B cell (primary cell): Measurements from ENCODE around the gene PCSK4. TPM values are rescaled to one million over a fixed set of nuclear protein-coding genes. Genes with fewer than 3 reads are reported as not detected.
A peak's percentile ranks its signal among the peaks of the same experiment; 100 is the strongest.

Experiments
- ATAC-seq: fragments of 200-7000 bp; cut with Tn5 transposase; one replicate; pipeline ENCODE4 v1.10.0; 2021; ENCODE audit warnings: low read depth, mild to moderate bottlenecking, moderate number of reproducible peaks, moderate library complexity
- CTCF ChIA-PET: fragments of 350-600 bp; sonication (Branson Sonifier 250); formaldehyde crosslinking; loops from one replicate; lab custom pipeline; 2021; ENCODE audit warnings: antibody characterized with exemption, inconsistent platforms; lab: Charles Lee
- POLR2A ChIA-PET: fragments of 350-600 bp; sonication (Branson Sonifier 250); formaldehyde crosslinking; loops from one replicate; lab custom pipeline; 2021; ENCODE audit warnings: antibody characterized with exemption; lab: Charles Lee
- DNase-seq: peaks from one replicate; pipeline ENCODE4 v3.0.0; 2013
- H2AFZ ChIP-seq: 2 replicates; pipeline ENCODE4 v1.6.1; 2012; ENCODE audit warnings: mild to moderate bottlenecking, low read depth, low read length; ENCODE audit not compliant: insufficient read depth, poor library complexity, severe bottlenecking
- H3K27ac ChIP-seq, 2 donors: 1 replicate in 1 of 2; 2 replicates in 1 of 2; pipeline ENCODE4 v1.5.1; 2012 to 2013; ENCODE audit warnings: low read length in 2 of 2, mild to moderate bottlenecking in 2 of 2, moderate library complexity in 1 of 2
- H3K27me3 ChIP-seq, 4 experiments: fragments of 200-600 bp in 1 of 4; sonication (generic) in 1 of 4; replicated peaks in 1 of 4; 1 replicate in 2 of 4; 2 replicates in 2 of 4; pipeline versions ENCODE4 v1.6.1 to v1.7.0; 2013 to 2016; ENCODE audit warnings: low read length in 3 of 4, mild to moderate bottlenecking in 2 of 4, mixed read lengths in 1 of 4, moderate library complexity in 1 of 4; ENCODE audit not compliant: insufficient read depth in 4 of 4, control insufficient read depth in 3 of 4; ENCODE audit errors: control extremely low read depth in 1 of 4
- H3K36me3 ChIP-seq, 2 experiments: replicated peaks in 1 of 2; 1 replicate in 1 of 2; 2 replicates in 1 of 2; pipeline versions ENCODE4 v1.6.1 to v1.7.1; 2013; ENCODE audit warnings: low read length in 1 of 2; ENCODE audit not compliant: insufficient read depth in 2 of 2, control insufficient read depth in 1 of 2; ENCODE audit errors: control extremely low read depth in 1 of 2, extremely low read depth in 1 of 2
- H3K4me1 ChIP-seq, 2 donors: fragments of 200-600 bp in 1 of 2; sonication (generic) in 1 of 2; 1 replicate in 1 of 2; 2 replicates in 1 of 2; pipeline versions ENCODE4 v1.5.1 to v1.6.1; 2013 to 2017; ENCODE audit warnings: low read length in 2 of 2; ENCODE audit not compliant: control insufficient read depth in 2 of 2, insufficient read depth in 2 of 2
- H3K4me2 ChIP-seq: replicated peaks from 2 replicates; pipeline ENCODE3; 2012; ENCODE audit warnings: mild to moderate bottlenecking, low read depth, low read length; ENCODE audit not compliant: poor library complexity, severe bottlenecking
- H3K4me3 ChIP-seq, 5 experiments: fragments of 200-600 bp in 1 of 5; sonication (generic) in 1 of 5; 1 replicate in 3 of 5; 2 replicates in 2 of 5; pipeline versions ENCODE4 v1.5.1 to v1.7.0; 2011 to 2016; ENCODE audit warnings: low read length in 4 of 5, mild to moderate bottlenecking in 4 of 5, low read depth in 2 of 5, control low read depth in 1 of 5, moderate library complexity in 1 of 5; ENCODE audit not compliant: insufficient read depth in 1 of 5; ENCODE audit errors: control extremely low read depth in 1 of 5, extremely low read depth in 1 of 5
- H3K79me2 ChIP-seq: fragments of 200-600 bp; sonication (generic); one replicate; pipeline ENCODE4 v1.6.0; 2016; ENCODE audit warnings: low read length; ENCODE audit not compliant: control insufficient read depth, insufficient read depth
- H3K9ac ChIP-seq: fragments of 200-600 bp; sonication (generic); 2 replicates; pipeline ENCODE4 v1.6.1; 2017; ENCODE audit warnings: mild to moderate bottlenecking, low read length, moderate library complexity
- H3K9me3 ChIP-seq, 3 donors: one replicate each; pipeline versions ENCODE4 v1.6.1 to v1.7.1; 2013; ENCODE audit warnings: low read length in 2 of 3; ENCODE audit not compliant: control insufficient read depth in 2 of 3, insufficient read depth in 1 of 3; ENCODE audit errors: control extremely low read depth in 1 of 3
- H4K20me1 ChIP-seq: 2 replicates; pipeline ENCODE4 v1.6.0; 2012; ENCODE audit warnings: mild to moderate bottlenecking, low read length; ENCODE audit not compliant: insufficient read depth, control insufficient read depth, poor library complexity, severe bottlenecking
- H3K27ac Mint-ChIP-seq: one replicate; pipeline ENCODE4 v1.8.0; 2021; ENCODE audit warnings: mixed read lengths
- H3K27me3 Mint-ChIP-seq: one replicate; pipeline ENCODE4 v1.8.0; 2021; ENCODE audit warnings: mixed read lengths
- H3K4me1 Mint-ChIP-seq: one replicate; pipeline ENCODE4 v1.8.0; 2021; ENCODE audit warnings: mixed read lengths
- H3K4me3 Mint-ChIP-seq: one replicate; pipeline ENCODE4 v1.8.0; 2021; ENCODE audit warnings: mixed read lengths
- H3K9me3 Mint-ChIP-seq: one replicate; pipeline ENCODE4 v1.8.0; 2022; ENCODE audit warnings: mixed read lengths; ENCODE audit not compliant: insufficient read depth
- EZH2 ChIP-seq: IDR thresholded peaks from 2 replicates; pipeline ENCODE4 v1.6.1; 2012; ENCODE audit warnings: borderline replicate concordance, low read depth, mild to moderate bottlenecking, moderate library complexity, low read length; ENCODE audit not compliant: insufficient read depth, poor library complexity, severe bottlenecking
- whole genome bisulfite sequencing: methylation state at CpG from one replicate; pipeline ENCODE4 v1.1.5; 2013; ENCODE audit warnings: missing lambda C conversion rate; ENCODE audit not compliant: insufficient coverage; 5-methylcytosine and 5-hydroxymethylcytosine counted together
- intact Hi-C: fragments of 100-400 bp; cut with micrococcal nuclease; formaldehyde crosslinking; loops from one replicate; pipeline ENCODE4 v1.10.0; 2022
- polyA plus RNA-seq: library from polyadenylated mRNA; depleted of rRNA; stranded (reverse); fragments of >200 nt; gene quantifications from 2 replicates; pipeline ENCODE4 v1.2.3, GENCODE V29; 2012
- total RNA-seq, 2 donors: library from RNA; stranded (reverse); fragments of 120-200 nt in 1 of 2; gene quantifications; 1 replicate in 1 of 2; 2 replicates in 1 of 2; pipeline versions ENCODE4 v1.2.3 to v1.2.4, GENCODE V29; 2013 to 2022
- TF ChIP-seq, protein P1 (sequence below): fragments of 200-600 bp; IDR thresholded peaks from one replicate; pipeline ENCODE4 v1.8.0; 2022; ENCODE audit warnings: antibody characterized with exemption, mild to moderate bottlenecking

PCSK4 gene
- total and polyA plus RNA-seq, 2 donors (not counting 1 experiment from before 2014, with no cell fraction given), result 1.1 to 1.3 TPM

DNA sequence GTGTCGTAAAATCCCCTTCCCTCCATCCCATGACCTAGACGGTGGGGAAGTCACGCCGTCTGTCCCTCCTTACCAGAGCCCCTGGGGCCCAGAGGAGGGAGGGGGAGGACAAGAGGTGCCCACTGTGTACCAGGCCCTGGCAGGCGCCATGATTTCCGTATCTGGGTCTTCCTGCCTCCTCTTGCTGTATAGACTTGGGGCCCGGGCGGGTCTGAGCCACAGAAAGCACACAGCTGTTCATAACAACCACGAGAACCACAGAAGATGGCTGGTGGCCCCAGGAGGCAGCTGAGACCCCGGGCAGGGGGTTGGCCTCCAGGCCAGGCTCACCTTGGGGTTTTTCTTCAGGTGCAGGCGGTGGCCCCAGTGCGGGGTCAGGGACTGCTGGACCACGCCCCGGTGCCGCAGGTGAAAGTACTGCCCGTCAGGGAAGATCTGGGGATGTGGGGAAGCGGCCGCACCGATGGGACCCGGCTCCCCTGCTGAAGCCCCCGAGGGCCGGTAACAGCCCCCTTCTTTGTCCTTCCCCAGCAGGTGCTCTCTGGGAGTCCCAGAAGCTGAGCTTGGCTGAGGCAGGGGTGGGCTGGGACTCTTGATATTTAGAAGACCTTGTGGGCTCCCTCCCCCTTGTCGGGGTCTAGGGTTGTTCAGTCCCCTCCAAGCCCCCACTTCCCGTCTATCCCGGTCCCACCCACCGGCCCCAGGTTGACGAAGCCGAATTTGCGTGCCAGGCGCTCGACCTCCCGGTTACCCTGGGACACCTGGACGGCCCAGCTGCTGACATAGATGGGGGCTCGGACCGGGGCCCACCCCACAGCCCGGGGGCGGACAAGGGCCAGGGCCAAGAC lies 463 bp downstream of the PCSK4 start:
- Histone ChIP-seq H3K9ac (peak overlapping the region; percentile 71), H3K36me3 (no peaks in the 10 kb centered on the region), H3K27me3 (peaks cover 0 to 7% (median 1%) of the 10 kb centered on the region in 4 experiments), H4K20me1 (no peaks in the 10 kb centered on the region), H3K4me2 (peak overlapping the region; percentile 99), H2AFZ (peak overlapping the region; percentile 82), H3K27ac (peak overlapping the region in 1 of 2 donors; percentile 14), H3K79me2 (no peaks in the 10 kb centered on the region), H3K4me1 (peaks cover 14 to 17% of the 10 kb centered on the region in 2 donors), H3K9me3 (peaks cover 0 to 12% (median 0%) of the 10 kb centered on the region in 3 donors), H3K4me3 (peak overlapping the region in 4 of 5 experiments; percentile 48 to 66 (median 56))
- WGBS, result 4% methylated on average over 33 of the region's 37 CpGs
- intact Hi-C loops, result loop anchor here (1.0 to 2.0 kb wide), 8 partner anchors 10 to 323 kb away; partner anchors contain the start of genes ATP8B3, C19orf25, CIRBP and MBD3
- POLR2A ChIA-PET, result interaction anchor here (0.8 kb wide), 1 partner anchor 21 kb away, joined by 3 read pairs; no protein-coding TSS in a partner anchor
- DNase-seq (no peak), ATAC-seq (no peak)
- Mint-ChIP-seq H3K9me3 (no peaks in the 10 kb centered on the region), H3K4me1 (peaks cover 15% of the 10 kb centered on the region), H3K27ac (peak overlapping the region; percentile 41), H3K27me3 (no peaks in the 10 kb centered on the region), H3K4me3 (peak overlapping the region; percentile 90)
- CTCF ChIA-PET, result interaction anchor here (1.3 kb wide), 1 partner anchor 322 kb away, joined by 3 read pairs; the partner anchor contains the start of gene ATP8B3
- TF ChIP-seq, protein P1, sequence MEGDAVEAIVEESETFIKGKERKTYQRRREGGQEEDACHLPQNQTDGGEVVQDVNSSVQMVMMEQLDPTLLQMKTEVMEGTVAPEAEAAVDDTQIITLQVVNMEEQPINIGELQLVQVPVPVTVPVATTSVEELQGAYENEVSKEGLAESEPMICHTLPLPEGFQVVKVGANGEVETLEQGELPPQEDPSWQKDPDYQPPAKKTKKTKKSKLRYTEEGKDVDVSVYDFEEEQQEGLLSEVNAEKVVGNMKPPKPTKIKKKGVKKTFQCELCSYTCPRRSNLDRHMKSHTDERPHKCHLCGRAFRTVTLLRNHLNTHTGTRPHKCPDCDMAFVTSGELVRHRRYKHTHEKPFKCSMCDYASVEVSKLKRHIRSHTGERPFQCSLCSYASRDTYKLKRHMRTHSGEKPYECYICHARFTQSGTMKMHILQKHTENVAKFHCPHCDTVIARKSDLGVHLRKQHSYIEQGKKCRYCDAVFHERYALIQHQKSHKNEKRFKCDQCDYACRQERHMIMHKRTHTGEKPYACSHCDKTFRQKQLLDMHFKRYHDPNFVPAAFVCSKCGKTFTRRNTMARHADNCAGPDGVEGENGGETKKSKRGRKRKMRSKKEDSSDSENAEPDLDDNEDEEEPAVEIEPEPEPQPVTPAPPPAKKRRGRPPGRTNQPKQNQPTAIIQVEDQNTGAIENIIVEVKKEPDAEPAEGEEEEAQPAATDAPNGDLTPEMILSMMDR, result no peak
- no peak for TF ChIP-seq EZH2

- Histone ChIP-seq H3K9me3 (peaks cover 0 to 12% (median 0%) of the 10 kb centered on the region in 3 donors), H3K27me3 (peaks cover 0 to 7% (median 1%) of the 10 kb centered on the region in 4 experiments), H3K79me2 (no peaks in the 10 kb centered on the region), H3K27ac (no peak overlapping the region), H4K20me1 (no peaks in the 10 kb centered on the region), H3K4me2 (no peak overlapping the region), H3K36me3 (no peaks in the 10 kb centered on the region), H3K9ac (no peak overlapping the region), H3K4me1 (peaks cover 14 to 17% of the 10 kb centered on the region in 2 donors), H3K4me3 (no peak overlapping the region), H2AFZ (no peak overlapping the region)
- H3K27me3 Mint-ChIP-seq, result no peaks in the 10 kb centered on the region
- CTCF ChIA-PET, result no interaction called here
- ATAC-seq, result no peak
- peaks cover 15% of the 10 kb centered on the region for H3K4me1 Mint-ChIP-seq
- intact Hi-C loops, result no loop called here
- 32% methylated on average over 11 of the region's 11 CpGs for WGBS
- H3K27ac Mint-ChIP-seq, result no peak overlapping the region
- DNase-seq, result no peak
- no peaks in the 10 kb centered on the region for H3K9me3 Mint-ChIP-seq
- H3K4me3 Mint-ChIP-seq, result no peak overlapping the region
- POLR2A ChIA-PET, result interaction anchor here (0.7 kb wide), 1 partner anchor 87 kb away, joined by 6 read pairs; no protein-coding TSS in a partner anchor
- TF ChIP-seq EZH2, result no peak
- TF ChIP-seq, protein P1, result no peak
Measured at GRCh38 chr19:1488282-1488601, 1.9 kb downstream of the PCSK4 start.
